ENCODE measurements around the gene NTSR1.

GRCh38 chr20:62736026-62736406 is 27.4 kb downstream of the NTSR1 start:
- TF ChIP-seq, protein P1, sequence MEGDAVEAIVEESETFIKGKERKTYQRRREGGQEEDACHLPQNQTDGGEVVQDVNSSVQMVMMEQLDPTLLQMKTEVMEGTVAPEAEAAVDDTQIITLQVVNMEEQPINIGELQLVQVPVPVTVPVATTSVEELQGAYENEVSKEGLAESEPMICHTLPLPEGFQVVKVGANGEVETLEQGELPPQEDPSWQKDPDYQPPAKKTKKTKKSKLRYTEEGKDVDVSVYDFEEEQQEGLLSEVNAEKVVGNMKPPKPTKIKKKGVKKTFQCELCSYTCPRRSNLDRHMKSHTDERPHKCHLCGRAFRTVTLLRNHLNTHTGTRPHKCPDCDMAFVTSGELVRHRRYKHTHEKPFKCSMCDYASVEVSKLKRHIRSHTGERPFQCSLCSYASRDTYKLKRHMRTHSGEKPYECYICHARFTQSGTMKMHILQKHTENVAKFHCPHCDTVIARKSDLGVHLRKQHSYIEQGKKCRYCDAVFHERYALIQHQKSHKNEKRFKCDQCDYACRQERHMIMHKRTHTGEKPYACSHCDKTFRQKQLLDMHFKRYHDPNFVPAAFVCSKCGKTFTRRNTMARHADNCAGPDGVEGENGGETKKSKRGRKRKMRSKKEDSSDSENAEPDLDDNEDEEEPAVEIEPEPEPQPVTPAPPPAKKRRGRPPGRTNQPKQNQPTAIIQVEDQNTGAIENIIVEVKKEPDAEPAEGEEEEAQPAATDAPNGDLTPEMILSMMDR (IDR thresholded peaks at IDR 0.05; ENCODE audit: low read depth, low read length): no peak
- no peak for TF ChIP-seq EZH2phosphoT487 (IDR thresholded peaks at IDR 0.05; ENCODE audit: low read depth)

Data from OCI-LY3 (cell line).